HEK293 (cell line): ENCODE measurements around the gene TRAM2.

Experiments
- CTCF ChIA-PET: fragments of 350-600 bp; formaldehyde crosslinking; extraction: SDS; loops from one replicate; lab custom pipeline; 2021; ENCODE audit warnings: antibody characterized with exemption; lab: Yijun Ruan, JAX
- POLR2A ChIA-PET: fragments of 300-600 bp; formaldehyde crosslinking; extraction: SDS; loops from one replicate; lab custom pipeline; 2020; ENCODE audit warnings: antibody characterized with exemption, inconsistent platforms; lab: Yijun Ruan, JAX
- H3K27ac ChIP-seq: fragments of 200-500 bp; sonication (Bioruptor generic); 2 replicates; pipeline ENCODE4 v1.5.1; 2014; ENCODE audit warnings: low read depth, low read length, control low read depth, inconsistent platforms; ENCODE audit errors: extremely low read depth
- H3K36me3 ChIP-seq, 2 experiments: fragments of 200-500 bp in 1 of 2; sonication (Bioruptor generic) in 1 of 2; 1 replicate in 1 of 2; 2 replicates in 1 of 2; pipeline ENCODE4 v1.5.1; 2014 to 2017; ENCODE audit warnings: inconsistent platforms in 2 of 2, low read length in 2 of 2; ENCODE audit not compliant: control insufficient read depth in 2 of 2, insufficient read depth in 1 of 2
- H3K4me1 ChIP-seq: fragments of 200-500 bp; sonication (Bioruptor generic); 2 replicates; pipeline ENCODE4 v1.5.1; 2014; ENCODE audit warnings: mild to moderate bottlenecking, low read length, inconsistent platforms; ENCODE audit not compliant: control insufficient read depth, insufficient read depth
- H3K4me3 ChIP-seq: 2 replicates; pipeline ENCODE4 v1.5.1; 2011; ENCODE audit warnings: low read depth, mild to moderate bottlenecking, control low read depth, low read length, moderate library complexity
- H3K9me3 ChIP-seq: fragments of 200-500 bp; sonication (Bioruptor generic); 2 replicates; pipeline ENCODE4 v1.5.1; 2014; ENCODE audit warnings: low read depth, low read length, inconsistent platforms; ENCODE audit not compliant: control insufficient read depth, insufficient read depth
- FEZF1 ChIP-seq: fragments of 450-650 bp; formaldehyde crosslinking; IDR thresholded peaks from 2 replicates; pipeline ENCODE4 v1.5.1; 2016; ENCODE audit warnings: missing biosample characterization, missing genetic modification characterization
- GLI2 ChIP-seq: fragments of 450-650 bp; formaldehyde crosslinking; IDR thresholded peaks from 2 replicates; pipeline ENCODE4; 2017; ENCODE audit warnings: missing biosample characterization, missing genetic modification characterization, low read depth, borderline replicate concordance
- GLIS1 ChIP-seq: fragments of 450-650 bp; formaldehyde crosslinking; IDR thresholded peaks from 2 replicates; pipeline ENCODE4 v1.5.1; 2016; ENCODE audit warnings: missing biosample characterization, missing genetic modification characterization
- KLF10 ChIP-seq: fragments of 450-650 bp; IDR thresholded peaks from 2 replicates; pipeline ENCODE4 v1.5.1; 2018; ENCODE audit warnings: missing biosample characterization, mild to moderate bottlenecking, missing genetic modification characterization
- MEIS1 ChIP-seq: sonication (generic); formaldehyde crosslinking; IDR thresholded peaks from 2 replicates; pipeline ENCODE4 v1.8.1; 2022; ENCODE audit warnings: missing genetic modification reagents, mild to moderate bottlenecking, borderline replicate concordance
- SCRT1 ChIP-seq: fragments of 450-650 bp; formaldehyde crosslinking; IDR thresholded peaks from 2 replicates; pipeline ENCODE4 v1.5.1; 2016; ENCODE audit warnings: missing biosample characterization, missing genetic modification characterization, borderline replicate concordance
- ZBTB7A ChIP-seq: fragments of 450-650 bp; formaldehyde crosslinking; IDR thresholded peaks from 2 replicates; pipeline ENCODE4 v1.5.1; 2016; ENCODE audit warnings: low read depth, missing biosample characterization, missing genetic modification characterization
- ZFP69B ChIP-seq: fragments of 450-650 bp; formaldehyde crosslinking; IDR thresholded peaks from 2 replicates; pipeline ENCODE4 v1.5.1; 2016; ENCODE audit warnings: missing biosample characterization, missing genetic modification characterization
- ZNF2 ChIP-seq: fragments of 450-650 bp; formaldehyde crosslinking; IDR thresholded peaks from 2 replicates; pipeline ENCODE4 v1.5.1; 2016; ENCODE audit warnings: missing biosample characterization, missing genetic modification characterization
- ZNF23 ChIP-seq: fragments of 450-650 bp; formaldehyde crosslinking; IDR thresholded peaks from 2 replicates; pipeline ENCODE4 v1.5.1; 2016; ENCODE audit warnings: missing biosample characterization, missing genetic modification characterization, borderline replicate concordance
- ZNF324 ChIP-seq: fragments of 450-650 bp; formaldehyde crosslinking; IDR thresholded peaks from 2 replicates; pipeline ENCODE4 v1.5.1; 2016; ENCODE audit warnings: missing biosample characterization, missing genetic modification characterization
- ZNF350 ChIP-seq: fragments of 450-650 bp; formaldehyde crosslinking; IDR thresholded peaks from 2 replicates; pipeline ENCODE4 v1.5.0; 2017; ENCODE audit warnings: missing biosample characterization, mild to moderate bottlenecking, missing genetic modification characterization
- ZNF37A ChIP-seq: fragments of 450-650 bp; IDR thresholded peaks from 2 replicates; pipeline ENCODE4 v1.5.1; 2018; ENCODE audit warnings: missing biosample characterization, missing genetic modification characterization
- ZNF423 ChIP-seq: fragments of 450-650 bp; formaldehyde crosslinking; IDR thresholded peaks from 2 replicates; pipeline ENCODE4 v1.5.1; 2016; ENCODE audit warnings: missing biosample characterization, missing genetic modification characterization
- ZNF426 ChIP-seq: fragments of 450-650 bp; formaldehyde crosslinking; IDR thresholded peaks from 2 replicates; pipeline ENCODE4 v1.5.1; 2017; ENCODE audit warnings: missing biosample characterization, missing genetic modification characterization, mild to moderate bottlenecking, inconsistent platforms, moderate library complexity
- ZNF510 ChIP-seq: fragments of 450-650 bp; formaldehyde crosslinking; IDR thresholded peaks from 2 replicates; pipeline ENCODE4 v1.5.1; 2018; ENCODE audit warnings: mild to moderate bottlenecking, missing genetic modification characterization, missing biosample characterization; ENCODE audit not compliant: insufficient replicate concordance
- ZNF521 ChIP-seq: fragments of 450-650 bp; formaldehyde crosslinking; IDR thresholded peaks from 2 replicates; pipeline ENCODE4 v1.5.1; 2017; ENCODE audit warnings: missing biosample characterization, mild to moderate bottlenecking, missing genetic modification characterization
- ZNF560 ChIP-seq: fragments of 450-650 bp; formaldehyde crosslinking; IDR thresholded peaks from 2 replicates; pipeline ENCODE4 v1.5.1; 2017; ENCODE audit warnings: missing biosample characterization, missing genetic modification characterization, borderline replicate concordance
- ZNF571 ChIP-seq: fragments of 450-650 bp; formaldehyde crosslinking; IDR thresholded peaks from 2 replicates; pipeline ENCODE4 v1.5.0; 2017; ENCODE audit warnings: missing biosample characterization, missing genetic modification characterization
- ZNF610 ChIP-seq: fragments of 450-650 bp; formaldehyde crosslinking; IDR thresholded peaks from 2 replicates; pipeline ENCODE4 v1.5.1; 2016; ENCODE audit warnings: missing biosample characterization, missing genetic modification characterization, borderline replicate concordance
- ZNF626 ChIP-seq: fragments of 450-650 bp; sonication (Bioruptor Pico); formaldehyde crosslinking; IDR thresholded peaks from 2 replicates; pipeline ENCODE4 v1.5.1; 2018; ENCODE audit warnings: missing biosample characterization, missing genetic modification characterization, inconsistent platforms
- ZNF701 ChIP-seq: fragments of 450-650 bp; formaldehyde crosslinking; IDR thresholded peaks from 2 replicates; pipeline ENCODE4 v1.5.1; 2016; ENCODE audit warnings: missing biosample characterization, missing genetic modification characterization
- ZNF776 ChIP-seq: fragments of 450-650 bp; formaldehyde crosslinking; IDR thresholded peaks from 2 replicates; pipeline ENCODE4 v1.5.0; 2017; ENCODE audit warnings: missing biosample characterization, missing genetic modification characterization, borderline replicate concordance
- ZNF792 ChIP-seq: fragments of 450-650 bp; formaldehyde crosslinking; IDR thresholded peaks from 2 replicates; pipeline ENCODE4 v1.5.1; 2016; ENCODE audit warnings: missing biosample characterization, missing genetic modification characterization
- TF ChIP-seq, protein P1 (sequence below): fragments of 450-650 bp; formaldehyde crosslinking; IDR thresholded peaks from 2 replicates; pipeline ENCODE4 v1.5.1; 2016; ENCODE audit warnings: missing biosample characterization, missing genetic modification characterization
- TF ChIP-seq, protein P2 (sequence below): fragments of 450-650 bp; formaldehyde crosslinking; IDR thresholded peaks from 2 replicates; pipeline ENCODE4 v1.5.1; 2016; ENCODE audit warnings: missing biosample characterization, missing genetic modification characterization
- TF ChIP-seq, protein P3 (sequence below): fragments of 450-650 bp; formaldehyde crosslinking; IDR thresholded peaks from 2 replicates; pipeline ENCODE4; 2016; ENCODE audit warnings: missing biosample characterization, missing genetic modification characterization
- TF ChIP-seq, protein P4 (sequence below): fragments of 450-650 bp; formaldehyde crosslinking; IDR thresholded peaks from 2 replicates; pipeline ENCODE4 v1.5.1; 2016; ENCODE audit warnings: missing biosample characterization, missing genetic modification characterization, low read depth
- TF ChIP-seq, protein P5 (sequence below): fragments of 450-650 bp; formaldehyde crosslinking; IDR thresholded peaks from 2 replicates; pipeline ENCODE4 v1.5.1; 2016; ENCODE audit warnings: missing biosample characterization, missing genetic modification characterization

TRAM2 gene

DNA sequence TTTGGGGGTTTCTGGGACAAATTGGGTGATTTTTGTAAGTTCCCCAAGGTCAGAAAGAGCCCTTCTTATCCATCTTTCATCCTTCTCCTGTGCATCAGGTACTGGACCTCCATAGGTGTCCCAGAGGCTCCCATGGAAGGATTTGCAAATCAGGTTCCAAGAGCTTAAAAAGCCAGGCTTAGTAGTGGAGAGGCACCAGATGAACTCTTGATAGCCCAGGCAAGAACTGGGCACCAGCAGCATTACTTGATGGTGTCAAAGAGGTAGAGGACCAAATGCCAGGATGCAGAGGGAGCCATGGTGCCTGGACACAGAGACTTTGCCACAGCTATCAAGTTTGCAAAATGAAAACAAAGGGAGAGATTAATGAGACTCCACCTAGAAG is 20.9 kb upstream of the TRAM2 start:
- H3K9me3 ChIP-seq = no peaks in the 10 kb centered on the region
- H3K27ac ChIP-seq = no peak overlapping the region
- no peaks in the 10 kb centered on the region for H3K36me3 ChIP-seq
- TF ChIP-seq ZNF610 (tag by site-specific recombination) (no peak), ZFP69B (no peak), ZNF2 (tag by site-specific recombination) (no peak), ZNF626 (no peak), SCRT1 (tag by site-specific recombination) (no peak), ZNF701 (no peak), GLIS1 (tag by site-specific recombination) (no peak), ZNF350 (tag by site-specific recombination) (no peak), ZBTB7A (tag by site-specific recombination) (no peak), ZNF37A (tag by site-specific recombination) (no peak), ZNF792 (no peak), ZNF776 (no peak), ZNF521 (tag by site-specific recombination) (no peak), ZNF560 (tag by site-specific recombination) (no peak), ZNF510 (no peak)
- TF ChIP-seq, protein P1, sequence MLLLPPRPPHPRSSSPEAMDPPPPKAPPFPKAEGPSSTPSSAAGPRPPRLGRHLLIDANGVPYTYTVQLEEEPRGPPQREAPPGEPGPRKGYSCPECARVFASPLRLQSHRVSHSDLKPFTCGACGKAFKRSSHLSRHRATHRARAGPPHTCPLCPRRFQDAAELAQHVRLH (tag by site-specific recombination) = no peak
- TF ChIP-seq, protein P2, sequence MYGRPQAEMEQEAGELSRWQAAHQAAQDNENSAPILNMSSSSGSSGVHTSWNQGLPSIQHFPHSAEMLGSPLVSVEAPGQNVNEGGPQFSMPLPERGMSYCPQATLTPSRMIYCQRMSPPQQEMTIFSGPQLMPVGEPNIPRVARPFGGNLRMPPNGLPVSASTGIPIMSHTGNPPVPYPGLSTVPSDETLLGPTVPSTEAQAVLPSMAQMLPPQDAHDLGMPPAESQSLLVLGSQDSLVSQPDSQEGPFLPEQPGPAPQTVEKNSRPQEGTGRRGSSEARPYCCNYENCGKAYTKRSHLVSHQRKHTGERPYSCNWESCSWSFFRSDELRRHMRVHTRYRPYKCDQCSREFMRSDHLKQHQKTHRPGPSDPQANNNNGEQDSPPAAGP (tag by site-specific recombination) = no peak
- TF ChIP-seq, protein P3, sequence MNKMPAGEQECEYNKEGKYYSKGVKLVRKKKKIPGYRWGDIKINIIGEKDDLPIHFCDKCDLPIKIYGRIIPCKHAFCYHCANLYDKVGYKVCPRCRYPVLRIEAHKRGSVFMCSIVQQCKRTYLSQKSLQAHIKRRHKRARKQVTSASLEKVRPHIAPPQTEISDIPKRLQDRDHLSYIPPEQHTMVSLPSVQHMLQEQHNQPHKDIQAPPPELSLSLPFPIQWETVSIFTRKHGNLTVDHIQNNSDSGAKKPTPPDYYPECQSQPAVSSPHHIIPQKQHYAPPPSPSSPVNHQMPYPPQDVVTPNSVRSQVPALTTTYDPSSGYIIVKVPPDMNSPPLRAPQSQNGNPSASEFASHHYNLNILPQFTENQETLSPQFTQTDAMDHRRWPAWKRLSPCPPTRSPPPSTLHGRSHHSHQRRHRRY = no peak
- TF ChIP-seq, protein P4, sequence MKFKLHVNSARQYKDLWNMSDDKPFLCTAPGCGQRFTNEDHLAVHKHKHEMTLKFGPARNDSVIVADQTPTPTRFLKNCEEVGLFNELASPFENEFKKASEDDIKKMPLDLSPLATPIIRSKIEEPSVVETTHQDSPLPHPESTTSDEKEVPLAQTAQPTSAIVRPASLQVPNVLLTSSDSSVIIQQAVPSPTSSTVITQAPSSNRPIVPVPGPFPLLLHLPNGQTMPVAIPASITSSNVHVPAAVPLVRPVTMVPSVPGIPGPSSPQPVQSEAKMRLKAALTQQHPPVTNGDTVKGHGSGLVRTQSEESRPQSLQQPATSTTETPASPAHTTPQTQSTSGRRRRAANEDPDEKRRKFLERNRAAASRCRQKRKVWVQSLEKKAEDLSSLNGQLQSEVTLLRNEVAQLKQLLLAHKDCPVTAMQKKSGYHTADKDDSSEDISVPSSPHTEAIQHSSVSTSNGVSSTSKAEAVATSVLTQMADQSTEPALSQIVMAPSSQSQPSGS = no peak
- no peak overlapping the region for H3K4me3 ChIP-seq
- H3K4me1 ChIP-seq = peaks cover 4% of the 10 kb centered on the region; the same call in 1 of the 2 replicates
- POLR2A ChIA-PET = interaction anchor here (1.3 to 1.5 kb wide), 2 partner anchors 22 to 177 kb away, joined by 4 to 6 read pairs; partner anchors contain the start of gene EFHC1
- CTCF ChIA-PET = interaction anchor here (0.6 to 5.9 kb wide), 35 partner anchors 8 to 355 kb away, joined by 3 to 95 read pairs (median 6); partner anchors contain the start of genes EFHC1 and TRAM2

DNA sequence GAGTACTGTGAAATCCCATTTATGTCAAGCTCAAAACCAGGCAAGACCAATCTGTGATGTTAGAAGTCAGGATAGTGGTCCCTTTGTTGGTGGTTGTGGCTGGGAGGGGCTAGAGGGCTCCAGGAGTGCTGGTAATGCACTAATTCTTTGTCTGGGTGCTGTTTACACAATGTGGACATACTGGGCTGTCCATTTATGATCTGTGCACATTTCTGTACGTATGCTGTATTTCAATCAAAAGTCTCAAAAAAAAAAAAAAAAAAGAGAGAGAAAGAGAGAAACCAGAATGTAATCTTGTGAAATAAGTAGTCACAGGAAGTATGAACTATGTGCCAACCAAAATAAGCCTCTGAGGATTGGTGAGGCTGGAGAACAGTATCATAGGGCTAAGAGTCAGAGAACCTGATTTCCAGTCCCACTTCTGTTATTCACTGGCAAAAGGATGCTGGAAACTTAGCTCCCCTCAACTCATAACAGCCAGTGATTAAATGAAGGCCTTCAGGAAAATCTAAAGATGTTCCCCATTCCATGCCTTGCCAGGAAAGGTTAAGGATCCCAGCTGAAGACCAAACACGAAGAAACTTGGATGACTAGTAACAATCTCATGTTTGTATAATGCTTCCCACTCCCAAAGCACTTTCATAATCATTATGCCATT is 19.6 kb upstream of the TRAM2 start:
- H3K4me3 ChIP-seq = no peak overlapping the region
- peaks cover 4% of the 10 kb centered on the region; the same call in 1 of the 2 replicates for H3K4me1 ChIP-seq
- TF ChIP-seq KLF10 (tag by site-specific recombination) = no peak
- no peak for TF ChIP-seq FEZF1 (tag by site-specific recombination)
- no peak for TF ChIP-seq ZNF324 (tag by site-specific recombination)
- no peak for TF ChIP-seq ZNF423 (tag by site-specific recombination)
- TF ChIP-seq ZNF426 (tag by site-specific recombination) = no peak
- no peak for TF ChIP-seq ZNF23 (tag by site-specific recombination)
- TF ChIP-seq GLIS1 (tag by site-specific recombination) = no peak
- TF ChIP-seq MEIS1 (CRISPR knock-in tag) = no peak
- TF ChIP-seq GLI2 (tag by site-specific recombination) = no peak
- TF ChIP-seq, protein P5, sequence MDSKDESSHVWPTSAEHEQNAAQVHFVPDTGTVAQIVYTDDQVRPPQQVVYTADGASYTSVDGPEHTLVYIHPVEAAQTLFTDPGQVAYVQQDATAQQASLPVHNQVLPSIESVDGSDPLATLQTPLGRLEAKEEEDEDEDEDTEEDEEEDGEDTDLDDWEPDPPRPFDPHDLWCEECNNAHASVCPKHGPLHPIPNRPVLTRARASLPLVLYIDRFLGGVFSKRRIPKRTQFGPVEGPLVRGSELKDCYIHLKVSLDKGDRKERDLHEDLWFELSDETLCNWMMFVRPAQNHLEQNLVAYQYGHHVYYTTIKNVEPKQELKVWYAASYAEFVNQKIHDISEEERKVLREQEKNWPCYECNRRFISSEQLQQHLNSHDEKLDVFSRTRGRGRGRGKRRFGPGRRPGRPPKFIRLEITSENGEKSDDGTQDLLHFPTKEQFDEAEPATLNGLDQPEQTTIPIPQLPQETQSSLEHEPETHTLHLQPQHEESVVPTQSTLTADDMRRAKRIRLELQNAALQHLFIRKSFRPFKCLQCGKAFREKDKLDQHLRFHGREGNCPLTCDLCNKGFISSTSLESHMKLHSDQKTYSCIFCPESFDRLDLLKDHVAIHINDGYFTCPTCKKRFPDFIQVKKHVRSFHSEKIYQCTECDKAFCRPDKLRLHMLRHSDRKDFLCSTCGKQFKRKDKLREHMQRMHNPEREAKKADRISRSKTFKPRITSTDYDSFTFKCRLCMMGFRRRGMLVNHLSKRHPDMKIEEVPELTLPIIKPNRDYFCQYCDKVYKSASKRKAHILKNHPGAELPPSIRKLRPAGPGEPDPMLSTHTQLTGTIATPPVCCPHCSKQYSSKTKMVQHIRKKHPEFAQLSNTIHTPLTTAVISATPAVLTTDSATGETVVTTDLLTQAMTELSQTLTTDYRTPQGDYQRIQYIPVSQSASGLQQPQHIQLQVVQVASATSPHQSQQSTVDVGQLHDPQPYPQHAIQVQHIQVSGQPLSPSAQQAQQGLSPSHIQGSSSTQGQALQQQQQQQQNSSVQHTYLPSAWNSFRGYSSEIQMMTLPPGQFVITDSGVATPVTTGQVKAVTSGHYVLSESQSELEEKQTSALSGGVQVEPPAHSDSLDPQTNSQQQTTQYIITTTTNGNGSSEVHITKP (tag by site-specific recombination) = no peak
- no peak for TF ChIP-seq ZNF571 (tag by site-specific recombination)
- H3K9me3 ChIP-seq = no peaks in the 10 kb centered on the region
- ChIA-PET CTCF (interaction anchor here (0.5 to 5.9 kb wide), 16 partner anchors 17 to 196 kb away, joined by 3 to 95 read pairs (median 8); partner anchors contain the start of genes EFHC1 and TRAM2), POLR2A (interaction anchor here (1.8 to 2.2 kb wide), 2 partner anchors 19 to 177 kb away, joined by 7 to 10 read pairs; partner anchors contain the start of genes EFHC1 and TRAM2)
- no peaks in the 10 kb centered on the region for H3K36me3 ChIP-seq
- H3K27ac ChIP-seq = no peak overlapping the region
